Activated naive CD8-positive, alpha-beta T cell treated with anti-CD3 and anti-CD28 coated beads, Interleukin-2, amount 50 U/mL, for 16 hours (primary cell): ENCODE data around the gene LAMA2.

ENCODE experiments used
- DNase-seq: peaks from one replicate; pipeline ENCODE4 v3.0.0-alpha.2; 2020; ENCODE audit warnings: low read depth, low spot score

Gene LAMA2

GRCh38 chr6:128914051-128914450, 31.1 kb downstream of the LAMA2 start:
- no peak for DNase-seq

- DNase-seq: no peak
These were observed 35.9 kb downstream of the LAMA2 start for GRCh38 chr6:128918886-128919285.

- no peak for DNase-seq
These were observed 36.7 kb downstream of the LAMA2 start for GRCh38 chr6:128919412-128920180.

GRCh38 chr6:128925765-128926164, 42.8 kb downstream of the LAMA2 start:
- DNase-seq: no peak

GRCh38 chr6:128929869-128930268, 46.9 kb downstream of the LAMA2 start:
- DNase-seq: no peak

GRCh38 chr6:128930321-128930720, 47.4 kb downstream of the LAMA2 start:
- DNase-seq: no peak

GRCh38 chr6:128932061-128932460, 49.1 kb downstream of the LAMA2 start:
- no peak for DNase-seq

GRCh38 chr6:128950864-128951263, 67.9 kb downstream of the LAMA2 start:
- DNase-seq: no peak

GRCh38 chr6:128952902-128953301, 70.0 kb downstream of the LAMA2 start:
- DNase-seq: no peak

GRCh38 chr6:128954308-128955043, 71.5 kb downstream of the LAMA2 start:
- DNase-seq: no peak

- DNase-seq: no peak
These were observed 80.6 kb downstream of the LAMA2 start for GRCh38 chr6:128963561-128963960.

- DNase-seq: no peak
These were observed 81.4 kb downstream of the LAMA2 start for GRCh38 chr6:128964233-128964755.

- DNase-seq: no peak
These were observed 81.8 kb downstream of the LAMA2 start for GRCh38 chr6:128964771-128965170.

- DNase-seq: no peak
These were observed 84.0 kb downstream of the LAMA2 start for GRCh38 chr6:128966934-128967333.

- no peak for DNase-seq
These were observed 96.1 kb downstream of the LAMA2 start for GRCh38 chr6:128979071-128979470.

- no peak for DNase-seq
These were observed 98.8 kb downstream of the LAMA2 start for GRCh38 chr6:128981716-128982115.

GRCh38 chr6:128990360-128990759, 107.4 kb downstream of the LAMA2 start:
- no peak for DNase-seq

- no peak for DNase-seq
These were observed 108.0 kb downstream of the LAMA2 start for GRCh38 chr6:128990915-128991314.

- no peak for DNase-seq
These were observed 110.2 kb downstream of the LAMA2 start for GRCh38 chr6:128993166-128993565.

- no peak for DNase-seq
These were observed 114.9 kb downstream of the LAMA2 start for GRCh38 chr6:128997880-128998279.

- no peak for DNase-seq
These were observed 124.0 kb downstream of the LAMA2 start for GRCh38 chr6:129006724-129007514.
